Heart left ventricle (tissue), 16 donors: ENCODE results near the gene GPR85. TPM values are rescaled to one million over a fixed set of nuclear protein-coding genes. Genes with fewer than 3 reads are reported as not detected.

Source experiments
- ATAC-seq, 4 donors: fragments of 200-7000 bp; cut with Tn5 transposase; one replicate each; pipeline ENCODE4 v1.9.1; 2020 to 2022; ENCODE audit warnings: moderate library complexity in 4 of 4, mild to moderate bottlenecking in 3 of 4, moderate number of reproducible peaks in 1 of 4
- DNase-seq, 5 donors: peaks; one replicate each; pipeline ENCODE4 v3.0.0-alpha.2; 2020
- H3K27ac ChIP-seq, 12 donors: fragments of 200-600 bp; sonication (generic) in 4 of 12; one replicate each; pipeline versions ENCODE4 v1.5.0 to v1.8.0; 2016 to 2022; ENCODE audit warnings: mild to moderate bottlenecking in 2 of 12
- H3K27me3 ChIP-seq, 9 donors: fragments of 200-600 bp; sonication (generic) in 2 of 9; one replicate each; pipeline versions ENCODE4 v1.5.1 to v1.8.0; 2016 to 2022; ENCODE audit warnings: mild to moderate bottlenecking in 3 of 9
- H3K36me3 ChIP-seq, 9 donors: fragments of 200-600 bp; sonication (generic) in 2 of 9; one replicate each; pipeline versions ENCODE4 v1.5.0 to v1.8.0; 2018 to 2022; ENCODE audit warnings: mild to moderate bottlenecking in 2 of 9
- H3K4me1 ChIP-seq, 12 donors: fragments of 200-600 bp; sonication (generic) in 4 of 12; one replicate each; pipeline versions ENCODE4 v1.5.0 to v1.8.0; 2016 to 2022; ENCODE audit warnings: mild to moderate bottlenecking in 3 of 12
- H3K4me3 ChIP-seq, 12 donors: fragments of 200-600 bp; sonication (generic) in 4 of 12; one replicate each; pipeline versions ENCODE4 v1.5.0 to v1.8.0; 2017 to 2022; ENCODE audit warnings: mild to moderate bottlenecking in 9 of 12, moderate library complexity in 4 of 12
- H3K9me3 ChIP-seq, 12 donors: fragments of 200-600 bp; sonication (generic) in 4 of 12; one replicate each; pipeline versions ENCODE4 v1.5.0 to v1.8.0; 2016 to 2022; ENCODE audit warnings: mild to moderate bottlenecking in 1 of 12
- POLR2A ChIP-seq, 2 donors: fragments of 450-650 bp; IDR thresholded peaks; one replicate each; pipeline ENCODE4 v1.6.1; 2017; ENCODE audit warnings: antibody characterized with exemption in 2 of 2, mild to moderate bottlenecking in 2 of 2, moderate library complexity in 2 of 2
- WGBS, 4 donors: extraction: QIAGEN DNeasy Blood & Tissue Kit in 2 of 4; methylation state at CpG; one replicate each; pipeline versions ENCODE4 v1.1.5 to v1.1.7; 2013 to 2018; 5-methylcytosine and 5-hydroxymethylcytosine counted together
- intact Hi-C, 10 donors: fragments of 100-400 bp; cut with DNase I; formaldehyde crosslinking; loops; one replicate each; pipeline versions ENCODE4 v1.11.1 to v1.14.2; 2022
- polyA plus RNA-seq, 2 donors: library from polyadenylated mRNA; stranded (reverse); fragments of 200-250 nt; gene quantifications; one replicate each; pipeline ENCODE4 v1.2.3, GENCODE V29; 2013
- total RNA-seq, 9 donors: library from RNA; depleted of rRNA in 2 of 9; stranded (reverse); fragments of >200 nt in 2 of 9; fragmentation: NEBNext Ultra II Directional in 3 of 9; extraction: Animal tissue kit (Norgen Biotek cat#: 25700) in 3 of 9; gene quantifications; one replicate each; pipeline versions ENCODE4 v1.1.0 to v1.2.4, GENCODE V29; 2016 to 2023
- TF ChIP-seq, protein P1 (sequence below), 12 donors: fragments of 200-600 bp; sonication (generic) in 4 of 12; IDR thresholded peaks; one replicate each; pipeline versions ENCODE4 v1.5.0 to v1.8.0; 2018 to 2022; ENCODE audit warnings: antibody characterized with exemption in 12 of 12, mild to moderate bottlenecking in 5 of 12
- donor health status: ischemic (EF 13 %, LVEDD 7.1; RV severe dilation, severe dysfunction).
- donor health status: healthy with polysubstance abuse.
- donor health status: DM: no; HTN: yes; CAD: no.
- donor health status: DM: no; HTN: no; CAD: no.
- donor health status: ischemic (EF 25% LVEDD 6.9; RV normal size, moderate dysfunction).
- donor health status: ischemic (EF 25% LVEDD 5.7; RV mildly dilated, moderate dysfunction).
- donor health status: healthy.
- donor health status: DM: yes; HTN: yes; CAD: no.
- donor health status: ischemic (EF 35%, LVEDD 5.7; RV mildly dilated, moderate dysfunction).
- donor health status: nonischemic (EF 11% LVEDD 7.7; RV severe dilation, severe dysfunction).
- donor health status: DM: yes; HTN: yes; CAD: no.
- donor health status: PGD.
- donor health status: ischemic (EF 29% LVEDD 5.4; RV normal size, mild dysfunction).
- donor health status: nonischemic (EF 23%, LVEDD 6.1; RV moderate dilation, normal function).

GPR85 gene
- total and polyA plus RNA-seq, 11 donors = 0.16 to 4.5 (median 1.1) TPM; not detected in 1

DNA sequence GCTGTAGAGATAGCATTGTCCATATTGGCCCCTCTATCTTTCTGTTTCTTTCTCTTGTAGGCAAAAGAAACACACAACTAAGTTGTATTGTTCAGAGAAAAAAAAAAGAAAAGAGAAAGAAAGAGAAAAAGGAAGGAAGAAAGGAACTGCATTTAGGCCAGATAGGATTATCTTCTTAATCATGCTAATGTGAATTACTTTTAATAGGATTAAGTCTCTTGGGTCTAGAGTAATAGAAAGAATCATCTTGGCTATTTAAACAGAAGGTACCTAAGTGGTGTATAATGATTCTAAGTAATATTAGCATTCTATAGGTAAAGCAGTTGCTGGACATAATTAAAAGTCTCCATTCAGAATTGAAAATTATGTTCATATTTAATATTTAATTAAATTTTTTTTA is 42.2 kb downstream of the GPR85 start:
- no peak for ATAC-seq
- no peaks in the 10 kb centered on the region for H3K27me3 ChIP-seq
- H3K36me3 ChIP-seq = no peaks in the 10 kb centered on the region
- TF ChIP-seq, protein P1, sequence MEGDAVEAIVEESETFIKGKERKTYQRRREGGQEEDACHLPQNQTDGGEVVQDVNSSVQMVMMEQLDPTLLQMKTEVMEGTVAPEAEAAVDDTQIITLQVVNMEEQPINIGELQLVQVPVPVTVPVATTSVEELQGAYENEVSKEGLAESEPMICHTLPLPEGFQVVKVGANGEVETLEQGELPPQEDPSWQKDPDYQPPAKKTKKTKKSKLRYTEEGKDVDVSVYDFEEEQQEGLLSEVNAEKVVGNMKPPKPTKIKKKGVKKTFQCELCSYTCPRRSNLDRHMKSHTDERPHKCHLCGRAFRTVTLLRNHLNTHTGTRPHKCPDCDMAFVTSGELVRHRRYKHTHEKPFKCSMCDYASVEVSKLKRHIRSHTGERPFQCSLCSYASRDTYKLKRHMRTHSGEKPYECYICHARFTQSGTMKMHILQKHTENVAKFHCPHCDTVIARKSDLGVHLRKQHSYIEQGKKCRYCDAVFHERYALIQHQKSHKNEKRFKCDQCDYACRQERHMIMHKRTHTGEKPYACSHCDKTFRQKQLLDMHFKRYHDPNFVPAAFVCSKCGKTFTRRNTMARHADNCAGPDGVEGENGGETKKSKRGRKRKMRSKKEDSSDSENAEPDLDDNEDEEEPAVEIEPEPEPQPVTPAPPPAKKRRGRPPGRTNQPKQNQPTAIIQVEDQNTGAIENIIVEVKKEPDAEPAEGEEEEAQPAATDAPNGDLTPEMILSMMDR (IDR thresholded peaks at IDR 0.05) = no peak
- TF ChIP-seq POLR2A (IDR thresholded peaks at IDR 0.05) = no peak
- H3K9me3 ChIP-seq = peaks cover 0 to 5% (median 0%) of the 10 kb centered on the region in 12 donors
- H3K4me3 ChIP-seq = no peak overlapping the region
- DNase-seq = no peak
- no peaks in the 10 kb centered on the region for H3K4me1 ChIP-seq
- no peak overlapping the region for H3K27ac ChIP-seq
- intact Hi-C loops = no loop called here

- intact Hi-C loops = no loop called here
- TF ChIP-seq, protein P1 (IDR thresholded peaks at IDR 0.05) = no peak
- no peak for TF ChIP-seq POLR2A (IDR thresholded peaks at IDR 0.05)
- DNase-seq (no peak), ATAC-seq (no peak)
- H3K4me3 ChIP-seq = no peak overlapping the region
- no peak overlapping the region for H3K27ac ChIP-seq
- no peaks in the 10 kb centered on the region for H3K36me3 ChIP-seq
- no peaks in the 10 kb centered on the region for H3K4me1 ChIP-seq
- H3K27me3 ChIP-seq = peaks cover 0 to 5% (median 0%) of the 10 kb centered on the region in 9 donors
- H3K9me3 ChIP-seq = no peaks in the 10 kb centered on the region
These were observed 45.8 kb downstream of the GPR85 start for GRCh38 chr7:113040849-113041248.

- DNase-seq (no peak), ATAC-seq (no peak)
- Histone ChIP-seq H3K27me3 (peaks cover 0 to 8% (median 0%) of the 10 kb centered on the region in 9 donors), H3K9me3 (no peaks in the 10 kb centered on the region), H3K4me3 (no peak overlapping the region), H3K27ac (no peak overlapping the region), H3K36me3 (no peaks in the 10 kb centered on the region), H3K4me1 (no peaks in the 10 kb centered on the region)
- intact Hi-C loops = no loop called here
- no peak for TF ChIP-seq POLR2A (IDR thresholded peaks at IDR 0.05)
- TF ChIP-seq, protein P1 (IDR thresholded peaks at IDR 0.05) = no peak
- 43 to 56% (median 47%) methylated on average over 2 of the region's 2 CpGs for WGBS, 4 donors
These were observed 52.7 kb downstream of the GPR85 start for GRCh38 chr7:113033959-113034358.

Other genes starting within 250 kb of the GPR85 start
- 100 to 1,000 TPM in 6 of 9 donors, 10 to 100 TPM in 3; 72.4 to 180 (median 137) TPM for gene SMIM30, start 31.7 kb upstream of the GPR85 start, total RNA-seq
- 100 to 1,000 TPM in 1 of 2 donors, 10 to 100 TPM in 1; 83.8 to 378 TPM for gene SMIM30, start 31.7 kb upstream of the GPR85 start, polyA plus RNA-seq